BE2C (cell line): ENCODE results near the gene PDK1.

ENCODE experiments used
- DNase-seq: peaks from one replicate; pipeline ENCODE4 v3.0.0-alpha.2; 2020
- H3K27me3 ChIP-seq: fragments of 250-450 bp; sonication (Bioruptor Pico); 2 replicates; pipeline ENCODE4 v1.5.1; 2020; ENCODE audit warnings: mild to moderate bottlenecking
- H3K36me3 ChIP-seq: fragments of 250-450 bp; sonication (Bioruptor Pico); 2 replicates; pipeline ENCODE4 v1.5.1; 2020; ENCODE audit warnings: mild to moderate bottlenecking
- H3K4me1 ChIP-seq: fragments of 250-450 bp; sonication (Bioruptor Pico); 2 replicates; pipeline ENCODE4 v1.5.1; 2020
- H3K4me3 ChIP-seq: 2 replicates; pipeline ENCODE4 v1.5.1; 2011; ENCODE audit warnings: low read depth, low read length
- H3K9me3 ChIP-seq: fragments of 250-450 bp; sonication (Bioruptor Pico); 2 replicates; pipeline ENCODE4 v1.5.1; 2020
- TF ChIP-seq, protein P1 (sequence below): IDR thresholded peaks from 2 replicates; pipeline ENCODE4 v1.5.1; 2012; ENCODE audit warnings: mild to moderate bottlenecking, low read depth, low read length

Gene PDK1

DNA sequence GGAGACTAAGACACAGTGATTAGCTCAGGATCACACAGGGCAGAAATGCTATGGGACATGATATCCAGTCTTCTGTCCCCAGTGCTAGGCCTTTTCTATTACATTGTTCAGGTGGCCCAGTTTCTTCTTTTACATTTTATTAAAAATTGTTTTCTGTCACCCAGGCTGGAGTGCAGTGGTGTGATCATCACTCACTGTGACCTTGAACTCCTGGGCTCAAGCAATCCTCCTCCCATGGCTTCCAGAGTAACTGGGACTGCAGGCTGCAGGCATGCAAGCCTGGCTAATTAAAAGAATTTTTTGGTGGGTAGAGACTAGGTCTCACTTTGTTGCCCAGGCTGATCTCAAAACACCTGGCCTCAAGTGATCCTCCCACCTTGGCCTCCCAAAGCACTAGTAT lies 15.4 kb downstream of the PDK1 start:
- no peak for DNase-seq
- Histone ChIP-seq H3K4me3 (no peak overlapping the region), H3K4me1 (no peaks in the 10 kb centered on the region), H3K27me3 (no peaks in the 10 kb centered on the region), H3K9me3 (no peaks in the 10 kb centered on the region), H3K36me3 (no peaks in the 10 kb centered on the region)
- TF ChIP-seq, protein P1, sequence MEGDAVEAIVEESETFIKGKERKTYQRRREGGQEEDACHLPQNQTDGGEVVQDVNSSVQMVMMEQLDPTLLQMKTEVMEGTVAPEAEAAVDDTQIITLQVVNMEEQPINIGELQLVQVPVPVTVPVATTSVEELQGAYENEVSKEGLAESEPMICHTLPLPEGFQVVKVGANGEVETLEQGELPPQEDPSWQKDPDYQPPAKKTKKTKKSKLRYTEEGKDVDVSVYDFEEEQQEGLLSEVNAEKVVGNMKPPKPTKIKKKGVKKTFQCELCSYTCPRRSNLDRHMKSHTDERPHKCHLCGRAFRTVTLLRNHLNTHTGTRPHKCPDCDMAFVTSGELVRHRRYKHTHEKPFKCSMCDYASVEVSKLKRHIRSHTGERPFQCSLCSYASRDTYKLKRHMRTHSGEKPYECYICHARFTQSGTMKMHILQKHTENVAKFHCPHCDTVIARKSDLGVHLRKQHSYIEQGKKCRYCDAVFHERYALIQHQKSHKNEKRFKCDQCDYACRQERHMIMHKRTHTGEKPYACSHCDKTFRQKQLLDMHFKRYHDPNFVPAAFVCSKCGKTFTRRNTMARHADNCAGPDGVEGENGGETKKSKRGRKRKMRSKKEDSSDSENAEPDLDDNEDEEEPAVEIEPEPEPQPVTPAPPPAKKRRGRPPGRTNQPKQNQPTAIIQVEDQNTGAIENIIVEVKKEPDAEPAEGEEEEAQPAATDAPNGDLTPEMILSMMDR, result no peak

DNA sequence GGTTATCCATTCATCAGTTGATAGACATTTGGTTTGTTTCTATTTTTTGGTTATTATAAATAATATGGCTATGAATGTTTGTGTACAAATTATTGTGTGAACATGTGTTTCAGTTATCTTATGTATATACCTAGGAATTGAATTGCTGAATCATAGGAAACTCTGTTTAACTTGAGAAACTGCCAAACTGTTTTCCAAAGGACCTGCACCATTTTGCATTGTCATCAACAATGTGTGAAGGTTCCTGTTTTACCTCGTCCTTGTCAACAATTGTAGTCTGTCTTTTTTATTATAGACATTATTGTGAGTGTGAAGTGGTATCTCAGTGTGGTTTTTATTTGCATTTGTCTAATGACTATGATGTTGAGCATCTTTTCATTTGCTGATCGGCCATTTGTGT lies 17.1 kb downstream of the PDK1 start:
- H3K4me3 ChIP-seq, result no peak overlapping the region
- H3K36me3 ChIP-seq, result no peaks in the 10 kb centered on the region
- H3K4me1 ChIP-seq, result no peaks in the 10 kb centered on the region
- TF ChIP-seq, protein P1, result no peak
- DNase-seq, result no peak
- H3K9me3 ChIP-seq, result no peaks in the 10 kb centered on the region
- no peaks in the 10 kb centered on the region for H3K27me3 ChIP-seq

DNA sequence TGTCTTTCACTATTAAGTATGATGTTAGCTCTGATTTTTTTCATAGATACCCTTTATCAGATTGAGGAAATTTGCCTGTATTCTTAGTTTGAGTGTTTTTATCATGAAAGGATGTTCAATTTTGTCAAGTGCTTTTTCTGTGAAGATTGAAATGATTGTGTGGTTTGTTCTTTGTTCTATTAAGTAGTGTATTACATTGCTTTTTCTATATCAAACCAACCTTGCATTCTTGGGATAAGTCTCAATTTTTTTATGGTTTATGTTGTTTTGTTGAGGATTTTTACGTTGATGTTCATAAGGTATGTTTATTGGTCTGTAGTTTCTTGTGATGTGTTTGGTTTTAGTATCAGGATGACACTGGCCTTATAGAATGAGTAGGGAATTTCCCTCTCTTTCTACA lies 19.1 kb downstream of the PDK1 start:
- H3K4me3 ChIP-seq, result no peak overlapping the region
- TF ChIP-seq, protein P1, result no peak
- H3K4me1 ChIP-seq, result no peaks in the 10 kb centered on the region
- no peak for DNase-seq
- no peaks in the 10 kb centered on the region for H3K27me3 ChIP-seq
- no peaks in the 10 kb centered on the region for H3K9me3 ChIP-seq
- no peaks in the 10 kb centered on the region for H3K36me3 ChIP-seq

DNA sequence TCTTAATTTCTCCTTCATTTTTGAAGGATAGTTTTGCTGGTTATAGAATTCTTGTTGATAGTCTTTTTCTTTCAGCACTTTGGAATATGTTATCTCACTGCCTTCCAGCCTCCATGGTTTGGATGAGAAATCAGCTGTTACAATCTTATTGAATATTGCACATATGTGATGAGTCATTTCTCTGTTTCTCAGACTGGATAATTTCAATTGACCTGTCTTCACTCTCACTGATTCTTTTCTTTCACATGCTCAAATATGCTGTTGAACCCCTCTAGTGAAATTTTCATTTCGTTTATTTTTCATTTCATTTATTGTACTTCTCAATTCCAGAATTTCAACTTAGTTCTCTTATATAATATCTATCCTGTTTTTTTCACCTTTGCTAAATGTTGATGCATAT lies 22.2 kb downstream of the PDK1 start:
- Histone ChIP-seq H3K9me3 (no peaks in the 10 kb centered on the region), H3K27me3 (no peaks in the 10 kb centered on the region), H3K4me3 (no peak overlapping the region), H3K36me3 (no peaks in the 10 kb centered on the region), H3K4me1 (no peaks in the 10 kb centered on the region)
- TF ChIP-seq, protein P1, result no peak
- DNase-seq, result no peak

DNA sequence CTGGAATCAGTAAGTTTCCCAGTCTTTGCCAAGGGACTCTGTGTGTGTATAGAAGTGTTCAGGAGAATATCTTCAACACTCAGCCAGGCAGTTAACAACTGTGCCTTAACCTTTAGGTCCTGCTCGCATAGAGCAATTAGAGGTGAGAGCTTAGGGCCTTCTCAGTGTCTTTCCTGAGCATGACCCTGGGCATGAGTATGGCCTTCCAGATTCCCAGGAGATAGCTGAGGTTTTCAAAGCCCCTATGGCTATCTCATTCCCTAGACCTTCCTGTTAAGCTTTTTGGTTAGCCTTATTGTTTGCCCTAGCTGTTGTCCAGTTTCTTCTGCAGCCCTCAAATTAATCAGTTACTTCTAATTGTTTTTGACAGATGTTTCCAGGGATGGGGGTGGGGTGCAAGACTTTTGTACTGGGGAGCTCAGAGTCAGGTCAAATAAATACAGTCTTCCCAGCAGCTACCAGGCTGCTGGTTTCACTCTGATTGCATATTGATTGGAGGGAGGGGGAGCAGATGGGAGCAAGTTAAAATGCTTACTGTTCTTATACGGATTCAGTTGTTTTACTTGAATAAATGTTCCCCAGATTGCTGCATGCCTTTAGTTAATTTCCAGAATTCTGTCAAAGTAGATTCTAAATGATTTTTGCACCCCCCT lies 23.1 kb downstream of the PDK1 start:
- Histone ChIP-seq H3K9me3 (no peaks in the 10 kb centered on the region), H3K4me3 (no peak overlapping the region), H3K4me1 (no peaks in the 10 kb centered on the region), H3K27me3 (no peaks in the 10 kb centered on the region), H3K36me3 (no peaks in the 10 kb centered on the region)
- TF ChIP-seq, protein P1, result no peak
- no peak for DNase-seq

DNA sequence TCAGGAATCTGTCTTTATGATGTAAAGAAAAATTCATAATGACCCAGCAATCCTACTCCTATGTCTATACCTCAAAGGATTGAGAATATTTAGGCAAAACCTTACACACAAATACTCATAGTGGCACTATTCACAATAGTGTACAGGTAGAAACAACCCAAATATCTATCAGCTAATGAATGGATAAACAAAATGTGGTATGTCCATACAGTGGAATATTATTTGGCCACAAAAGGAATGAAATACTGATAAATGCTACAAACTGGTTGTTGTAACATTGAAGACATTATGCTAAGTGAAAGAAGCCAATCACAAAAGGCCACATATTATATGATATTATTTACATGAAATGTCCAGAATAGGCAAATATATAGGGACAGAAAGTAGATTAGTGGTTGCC lies 24.7 kb downstream of the PDK1 start:
- DNase-seq, result no peak
- Histone ChIP-seq H3K4me1 (no peaks in the 10 kb centered on the region), H3K9me3 (no peaks in the 10 kb centered on the region), H3K27me3 (no peaks in the 10 kb centered on the region), H3K36me3 (no peaks in the 10 kb centered on the region), H3K4me3 (no peak overlapping the region)
- TF ChIP-seq, protein P1, result no peak
